Measurements from ENCODE around the gene TSPAN14. TPM values are rescaled to one million over a fixed set of nuclear protein-coding genes. Genes with fewer than 3 reads are reported as not detected.

TSPAN14 gene
- total and polyA plus RNA-seq, 2 experiments from 2014 or later: 65.9 to 104 TPM

- Histone ChIP-seq H3K27me3 (no peaks in the 10 kb centered on the region), H3K36me3 (replicated peaks; ENCODE audit: insufficient read depth, low read depth) (peaks cover 6% of the 10 kb centered on the region), H3K79me2 (peaks cover 93% of the 10 kb centered on the region), H3K9me3 (ENCODE audit: low read depth) (no peaks in the 10 kb centered on the region), H3K4me1 (ENCODE audit: insufficient read depth) (peaks cover 86% of the 10 kb centered on the region), H2AFZ (no peak overlapping the region), H4K20me1 (ENCODE audit: insufficient read depth, poor library complexity, severe bottlenecking) (peaks cover 17% of the 10 kb centered on the region), H3K4me2 (peak overlapping the region; percentile 46), H3K9me2 (replicated peaks; ENCODE audit: insufficient read depth) (no peaks in the 10 kb centered on the region), H3K4me3 (no peak overlapping the region), H3K27ac (peak overlapping the region; percentile 90)
- no peak for TF ChIP-seq EZH2 (IDR thresholded peaks at IDR 0.05; ENCODE audit: borderline replicate concordance)
- no peak for TF ChIP-seq CTCF (IDR thresholded peaks at IDR 0.05; ENCODE audit: poor library complexity)
- TF ChIP-seq EZH2phosphoT487 (IDR thresholded peaks at IDR 0.05; ENCODE audit: low read depth, severe bottlenecking, unreplicated experiment): no peak
- WGBS (ENCODE audit: low lambda C conversion rate, missing lambda C conversion rate): 40% methylated on average over 14 of the region's 14 CpGs
- DNase-seq (ENCODE audit: low spot score): peak; percentile 94
These were observed 45.0 kb downstream of the TSPAN14 start for GRCh38 chr10:80498833-80499741.

- Histone ChIP-seq H2AFZ (no peak overlapping the region), H3K4me1 (ENCODE audit: insufficient read depth) (peaks cover 89% of the 10 kb centered on the region), H3K36me3 (replicated peaks; ENCODE audit: insufficient read depth, low read depth) (peaks cover 6% of the 10 kb centered on the region), H3K9me2 (replicated peaks; ENCODE audit: insufficient read depth) (no peaks in the 10 kb centered on the region), H3K4me3 (no peak overlapping the region), H3K4me2 (no peak overlapping the region), H3K9me3 (ENCODE audit: low read depth) (no peaks in the 10 kb centered on the region), H4K20me1 (ENCODE audit: insufficient read depth, poor library complexity, severe bottlenecking) (peaks cover 19% of the 10 kb centered on the region), H3K27ac (peak overlapping the region; percentile 85), H3K27me3 (no peaks in the 10 kb centered on the region), H3K79me2 (peaks cover 84% of the 10 kb centered on the region)
- TF ChIP-seq CTCF (IDR thresholded peaks at IDR 0.05; ENCODE audit: poor library complexity) (no peak), EZH2phosphoT487 (IDR thresholded peaks at IDR 0.05; ENCODE audit: low read depth, severe bottlenecking, unreplicated experiment) (no peak), EZH2 (IDR thresholded peaks at IDR 0.05; ENCODE audit: borderline replicate concordance) (no peak)
- WGBS (ENCODE audit: low lambda C conversion rate, missing lambda C conversion rate): 91% methylated on average over 14 of the region's 14 CpGs
- no peak for DNase-seq (ENCODE audit: low spot score)
These were observed 46.7 kb downstream of the TSPAN14 start for GRCh38 chr10:80500572-80501380.

GRCh38 chr10:80501381-80501912, 47.3 kb downstream of the TSPAN14 start:
- no peak overlapping the region for H3K4me2 ChIP-seq
- peaks cover 77% of the 10 kb centered on the region for H3K79me2 ChIP-seq
- peak overlapping the region; percentile 48 for H3K27ac ChIP-seq
- H3K4me3 ChIP-seq: no peak overlapping the region
- H3K4me1 ChIP-seq (ENCODE audit: insufficient read depth): peaks cover 89% of the 10 kb centered on the region
- no peak overlapping the region for H2AFZ ChIP-seq
- no peaks in the 10 kb centered on the region for H3K27me3 ChIP-seq
- H4K20me1 ChIP-seq (ENCODE audit: insufficient read depth, poor library complexity, severe bottlenecking): peaks cover 19% of the 10 kb centered on the region
- TF ChIP-seq EZH2phosphoT487 (IDR thresholded peaks at IDR 0.05; ENCODE audit: low read depth, severe bottlenecking, unreplicated experiment): no peak
- no peak for TF ChIP-seq CTCF (IDR thresholded peaks at IDR 0.05; ENCODE audit: poor library complexity)
- TF ChIP-seq EZH2 (IDR thresholded peaks at IDR 0.05; ENCODE audit: borderline replicate concordance): no peak
- no peaks in the 10 kb centered on the region for H3K9me3 ChIP-seq (ENCODE audit: low read depth)
- DNase-seq (ENCODE audit: low spot score): no peak
- H3K36me3 ChIP-seq (replicated peaks; ENCODE audit: insufficient read depth, low read depth): peaks cover 1% of the 10 kb centered on the region
- 100% methylated on average over 3 of the region's 3 CpGs for WGBS (ENCODE audit: low lambda C conversion rate, missing lambda C conversion rate)
- H3K9me2 ChIP-seq (replicated peaks; ENCODE audit: insufficient read depth): no peaks in the 10 kb centered on the region

Data from hepatocyte (in vitro differentiated cells).